Adipocyte (in vitro differentiated cells): ENCODE data around the gene AGRP.

Source experiments
- DNase-seq: peaks from one replicate; pipeline ENCODE4 v3.0.0-alpha.2; 2015; ENCODE audit warnings: low read depth
- H3K27me3 ChIP-seq: replicated peaks from 2 replicates; pipeline ENCODE4 v1.7.0; 2013; ENCODE audit warnings: mild to moderate bottlenecking, low read length, moderate library complexity; ENCODE audit not compliant: control insufficient read depth, insufficient read depth
- H3K36me3 ChIP-seq: 2 replicates; pipeline ENCODE4 v1.7.0; 2013; ENCODE audit warnings: low read length, mild to moderate bottlenecking, moderate library complexity; ENCODE audit not compliant: control insufficient read depth, insufficient read depth, severe bottlenecking
- H3K4me1 ChIP-seq: 2 replicates; pipeline ENCODE4 v1.7.0; 2013; ENCODE audit warnings: mild to moderate bottlenecking, low read length, moderate library complexity; ENCODE audit not compliant: control insufficient read depth, insufficient read depth
- H3K4me3 ChIP-seq: 2 replicates; pipeline ENCODE4 v1.7.0; 2013; ENCODE audit warnings: mild to moderate bottlenecking, low read length, moderate library complexity
- H3K9ac ChIP-seq: 2 replicates; pipeline ENCODE4 v1.7.0; 2013; ENCODE audit warnings: mild to moderate bottlenecking, low read length, moderate library complexity
- H3K9me3 ChIP-seq: 2 replicates; pipeline ENCODE4 v1.7.0; 2013; ENCODE audit warnings: mild to moderate bottlenecking, low read length, moderate library complexity; ENCODE audit not compliant: control insufficient read depth

The AGRP gene

DNA sequence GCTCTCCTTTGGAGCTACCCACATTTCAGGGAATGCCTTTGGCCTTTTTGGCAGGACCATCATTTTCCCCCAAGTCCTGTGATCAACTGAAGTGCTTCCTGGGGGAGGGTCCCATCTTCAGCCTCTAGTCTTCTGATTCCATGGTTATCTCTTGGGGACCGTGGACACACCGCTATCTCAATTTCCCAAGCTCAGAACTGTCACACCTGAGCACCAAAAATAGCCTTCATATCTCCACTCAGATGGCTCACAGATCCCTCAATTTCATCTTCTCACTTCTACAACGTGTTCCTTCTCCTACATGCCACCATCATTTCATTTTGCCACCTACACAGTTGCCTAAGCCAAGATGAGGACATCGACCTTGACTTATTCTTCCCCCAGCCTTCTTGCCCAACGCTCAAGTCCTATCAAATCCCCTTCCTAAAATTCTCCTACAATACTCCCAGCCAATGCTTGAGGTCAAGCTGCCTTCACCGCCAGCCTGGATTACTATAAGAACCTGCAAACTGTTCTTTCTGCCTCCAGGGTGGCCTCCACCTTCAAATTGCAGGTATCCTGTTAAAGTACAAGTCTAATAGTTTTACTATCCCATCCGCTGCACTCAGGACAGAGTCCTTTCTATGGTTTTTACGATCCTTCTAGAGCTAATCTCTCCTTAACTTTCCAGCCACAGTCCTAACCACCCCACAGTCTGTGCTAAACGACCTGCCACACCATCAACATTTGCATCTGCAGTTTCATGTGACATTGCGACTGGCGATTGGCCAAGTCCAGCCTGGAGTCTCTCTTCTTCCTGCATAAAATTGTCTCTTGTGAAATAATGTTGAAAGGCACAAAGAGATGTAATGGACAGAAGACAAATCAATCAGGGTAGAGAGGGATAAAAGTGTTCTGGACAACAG lies 8.5 kb downstream of the AGRP start:
- no peak for DNase-seq
- no peaks in the 10 kb centered on the region for H3K27me3 ChIP-seq

DNA sequence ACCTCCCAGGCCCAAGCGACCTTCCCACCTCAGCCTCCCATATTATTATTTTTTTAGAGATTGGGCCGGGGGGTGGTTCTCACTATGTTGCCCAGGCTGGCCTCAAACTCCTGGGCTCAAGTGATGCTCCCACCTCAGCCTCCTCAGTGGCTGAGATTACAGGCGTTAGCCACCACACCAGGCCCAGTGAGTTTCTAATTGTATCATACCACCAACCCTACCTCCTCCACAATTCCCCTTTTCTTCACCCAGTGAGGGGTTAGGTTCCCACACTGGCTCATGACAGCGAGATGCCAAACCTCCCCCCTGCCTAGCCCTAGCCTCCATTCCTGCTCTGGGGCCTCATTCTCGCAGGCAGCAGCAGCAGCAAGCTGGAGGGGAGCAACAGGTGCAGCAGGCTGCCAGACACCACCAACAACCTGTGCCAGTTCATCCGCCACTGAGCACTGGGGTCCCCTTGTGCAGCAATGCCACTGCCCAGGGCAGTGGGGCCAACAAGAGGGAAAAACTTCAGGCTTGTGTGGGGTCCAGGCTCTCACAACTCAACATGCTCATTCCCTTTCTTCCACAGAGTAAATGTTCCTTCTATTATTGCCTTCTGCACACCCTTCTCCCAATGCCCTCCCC lies 11.5 kb downstream of the AGRP start:
- H3K27me3 ChIP-seq: no peaks in the 10 kb centered on the region
- H3K9me3 ChIP-seq: no peaks in the 10 kb centered on the region
- DNase-seq: no peak
- no peaks in the 10 kb centered on the region for H3K36me3 ChIP-seq
- H3K4me3 ChIP-seq: no peak overlapping the region
- H3K4me1 ChIP-seq: peaks cover 47% of the 10 kb centered on the region
- H3K9ac ChIP-seq: no peak overlapping the region

More for the DNA sequence above, 8.5 kb downstream of the AGRP start:
- H3K4me3 ChIP-seq: no peak overlapping the region
- no peaks in the 10 kb centered on the region for H3K36me3 ChIP-seq
- H3K4me1 ChIP-seq: peaks cover 56% of the 10 kb centered on the region
- no peak overlapping the region for H3K9ac ChIP-seq
- no peaks in the 10 kb centered on the region for H3K9me3 ChIP-seq

DNA sequence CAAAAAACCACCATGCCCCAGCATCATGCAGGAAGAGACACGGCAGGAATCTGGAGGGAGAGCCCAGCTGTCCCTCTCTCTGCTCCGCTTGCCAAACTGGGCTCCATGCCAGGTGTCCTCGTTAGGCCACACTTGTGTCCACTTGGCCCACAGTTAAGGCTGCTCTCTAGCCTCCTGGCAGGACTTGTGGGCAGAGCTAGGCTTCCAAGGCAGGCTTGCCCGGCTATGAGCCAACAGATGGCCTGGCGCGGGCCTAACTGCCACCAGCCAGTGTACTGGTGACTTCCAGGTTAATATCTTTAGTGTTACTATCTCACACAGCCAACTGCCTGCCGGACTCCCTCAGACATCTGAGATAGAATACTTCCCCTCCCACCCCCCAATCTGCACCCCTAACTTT lies 13.0 kb downstream of the AGRP start:
- H3K4me3 ChIP-seq: no peak overlapping the region
- H3K27me3 ChIP-seq: no peaks in the 10 kb centered on the region
- no peak overlapping the region for H3K9ac ChIP-seq
- H3K36me3 ChIP-seq: no peaks in the 10 kb centered on the region
- H3K4me1 ChIP-seq: peaks cover 38% of the 10 kb centered on the region
- no peaks in the 10 kb centered on the region for H3K9me3 ChIP-seq
- DNase-seq: no peak

DNA sequence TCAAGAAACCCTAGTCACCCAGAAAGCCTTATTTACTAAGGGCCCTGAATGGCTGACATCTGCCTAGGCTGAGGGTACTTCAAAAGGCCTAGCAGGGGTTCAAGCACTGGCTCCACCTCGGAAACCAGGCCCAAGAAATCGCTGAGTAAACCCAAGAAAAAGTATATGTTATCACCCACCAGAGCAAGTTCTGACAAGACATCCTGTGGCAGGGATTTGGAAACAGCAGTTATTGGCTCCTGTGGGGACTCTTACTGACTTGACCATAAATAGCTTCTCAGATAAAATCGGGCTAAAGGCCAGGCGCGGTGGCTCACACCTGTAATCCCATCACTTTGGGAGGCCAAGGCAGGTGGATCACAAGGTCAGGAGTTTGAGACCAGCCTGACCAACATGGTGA lies 14.6 kb downstream of the AGRP start:
- Histone ChIP-seq H3K9ac (no peak overlapping the region), H3K36me3 (peaks cover 2% of the 10 kb centered on the region), H3K27me3 (no peaks in the 10 kb centered on the region), H3K4me3 (no peak overlapping the region), H3K4me1 (peaks cover 46% of the 10 kb centered on the region), H3K9me3 (no peaks in the 10 kb centered on the region)
- no peak for DNase-seq

DNA sequence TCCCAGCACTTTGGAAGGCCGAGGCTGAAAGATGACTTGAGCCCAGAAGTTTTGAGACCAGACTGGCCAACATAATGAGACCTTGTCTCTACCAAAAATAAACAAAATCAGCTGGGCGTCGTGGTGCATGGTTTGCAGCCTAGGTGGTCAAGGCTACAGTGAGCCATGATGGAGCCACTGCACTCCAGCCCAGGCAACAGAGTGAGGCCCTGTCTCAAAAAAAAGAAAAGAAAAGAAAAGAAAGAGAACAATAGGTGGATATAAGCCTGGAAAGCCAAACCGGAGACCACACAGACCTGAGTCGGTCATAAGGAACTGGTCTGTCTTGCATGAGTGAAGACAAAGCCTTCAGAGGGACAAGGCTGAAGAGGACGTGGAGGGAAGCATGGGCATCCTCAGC lies 16.8 kb downstream of the AGRP start:
- Histone ChIP-seq H3K9ac (no peak overlapping the region), H3K4me3 (no peak overlapping the region), H3K27me3 (no peaks in the 10 kb centered on the region), H3K9me3 (no peaks in the 10 kb centered on the region), H3K36me3 (peaks cover 2% of the 10 kb centered on the region), H3K4me1 (peaks cover 48% of the 10 kb centered on the region)
- DNase-seq: no peak

DNA sequence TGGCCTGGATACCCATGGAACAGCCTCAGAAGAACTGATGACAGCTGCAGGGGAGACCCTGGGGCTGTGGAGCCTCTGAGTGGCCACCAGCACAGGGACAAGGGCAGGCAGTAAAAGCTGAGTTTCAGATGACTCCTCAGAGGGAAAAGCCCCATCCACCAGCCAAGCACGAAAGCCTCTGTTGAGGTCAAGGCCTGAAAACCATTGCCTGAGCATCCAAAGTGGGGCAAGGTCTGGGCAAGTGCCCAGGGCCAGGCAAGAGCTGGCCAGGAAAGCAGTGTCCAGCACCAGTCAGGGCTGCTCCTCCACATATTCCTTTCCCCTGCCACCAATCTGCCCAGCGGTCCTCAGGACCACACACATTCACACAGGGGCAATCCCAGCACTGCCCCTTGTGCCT lies 18.8 kb downstream of the AGRP start:
- DNase-seq: no peak
- Histone ChIP-seq H3K36me3 (peaks cover 9% of the 10 kb centered on the region), H3K9ac (peak overlapping the region; percentile 31), H3K4me1 (peaks cover 46% of the 10 kb centered on the region), H3K27me3 (no peaks in the 10 kb centered on the region), H3K9me3 (no peaks in the 10 kb centered on the region), H3K4me3 (no peak overlapping the region)

DNA sequence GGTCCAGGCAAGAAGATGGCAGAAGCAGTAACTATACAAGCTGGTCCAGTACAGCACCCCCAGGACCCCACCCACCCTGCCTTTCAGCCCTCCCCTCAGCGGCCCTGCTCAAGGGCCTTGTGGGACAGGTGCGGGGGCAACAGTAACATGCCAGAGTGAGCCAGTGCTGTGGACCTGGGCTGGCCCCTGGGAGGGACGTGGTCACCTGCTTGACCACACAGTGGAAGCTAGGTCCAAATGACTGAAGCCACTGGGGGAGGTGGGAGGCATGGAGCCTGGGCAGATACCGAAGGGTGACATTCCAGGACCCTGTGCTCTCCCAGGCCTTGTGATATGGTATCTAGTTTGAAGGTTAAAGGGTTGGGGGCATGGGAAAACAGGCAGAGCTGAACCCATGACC lies 19.7 kb downstream of the AGRP start:
- Histone ChIP-seq H3K36me3 (peaks cover 9% of the 10 kb centered on the region), H3K9me3 (no peaks in the 10 kb centered on the region), H3K4me1 (peaks cover 55% of the 10 kb centered on the region), H3K4me3 (no peak overlapping the region), H3K9ac (no peak overlapping the region), H3K27me3 (no peaks in the 10 kb centered on the region)
- DNase-seq: no peak

DNA sequence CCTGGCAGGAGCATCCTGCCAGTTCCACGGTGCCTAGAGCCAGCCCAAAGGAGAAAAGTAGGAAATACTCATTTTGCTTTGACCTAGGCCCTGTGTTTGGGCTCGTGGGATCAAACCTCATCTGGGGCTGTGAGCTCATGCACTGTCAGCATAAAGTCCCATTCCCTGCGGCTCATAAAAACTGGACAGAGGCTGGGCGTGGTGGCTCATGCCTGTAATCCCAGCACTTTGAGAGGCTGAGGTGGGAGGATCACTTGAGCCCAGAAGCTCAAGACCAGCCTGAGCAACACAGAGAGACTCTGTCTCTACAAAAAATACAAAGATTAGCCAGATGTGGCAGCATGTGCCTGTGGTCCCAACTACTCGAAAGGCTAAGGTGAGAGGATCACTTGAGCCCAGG lies 20.3 kb downstream of the AGRP start:
- peaks cover 61% of the 10 kb centered on the region for H3K4me1 ChIP-seq
- H3K4me3 ChIP-seq: no peak overlapping the region
- no peaks in the 10 kb centered on the region for H3K9me3 ChIP-seq
- no peak for DNase-seq
- peaks cover 9% of the 10 kb centered on the region for H3K36me3 ChIP-seq
- H3K27me3 ChIP-seq: no peaks in the 10 kb centered on the region
- no peak overlapping the region for H3K9ac ChIP-seq

DNA sequence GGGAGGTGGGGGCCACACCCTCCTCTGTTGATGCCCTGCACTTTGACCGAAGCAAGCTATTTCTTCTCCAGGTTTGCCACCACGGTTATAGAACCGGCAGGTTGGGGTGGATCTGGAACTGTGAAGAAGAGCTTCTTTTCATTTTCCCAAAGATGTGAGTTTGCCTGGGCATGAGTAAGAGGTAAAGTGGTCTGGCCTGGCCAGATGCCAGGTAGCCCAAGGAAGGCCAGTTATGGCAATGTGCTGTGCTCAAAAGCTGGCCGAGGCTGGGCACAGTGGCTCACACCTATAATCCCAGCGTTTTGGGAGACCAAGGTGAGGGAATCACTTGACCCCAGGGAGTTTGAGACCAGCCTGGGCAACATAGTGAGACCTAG lies 21.1 kb downstream of the AGRP start:
- H3K36me3 ChIP-seq: peaks cover 9% of the 10 kb centered on the region
- no peak overlapping the region for H3K9ac ChIP-seq
- no peaks in the 10 kb centered on the region for H3K9me3 ChIP-seq
- no peak for DNase-seq
- H3K4me3 ChIP-seq: no peak overlapping the region
- H3K27me3 ChIP-seq: no peaks in the 10 kb centered on the region
- peaks cover 69% of the 10 kb centered on the region for H3K4me1 ChIP-seq

DNA sequence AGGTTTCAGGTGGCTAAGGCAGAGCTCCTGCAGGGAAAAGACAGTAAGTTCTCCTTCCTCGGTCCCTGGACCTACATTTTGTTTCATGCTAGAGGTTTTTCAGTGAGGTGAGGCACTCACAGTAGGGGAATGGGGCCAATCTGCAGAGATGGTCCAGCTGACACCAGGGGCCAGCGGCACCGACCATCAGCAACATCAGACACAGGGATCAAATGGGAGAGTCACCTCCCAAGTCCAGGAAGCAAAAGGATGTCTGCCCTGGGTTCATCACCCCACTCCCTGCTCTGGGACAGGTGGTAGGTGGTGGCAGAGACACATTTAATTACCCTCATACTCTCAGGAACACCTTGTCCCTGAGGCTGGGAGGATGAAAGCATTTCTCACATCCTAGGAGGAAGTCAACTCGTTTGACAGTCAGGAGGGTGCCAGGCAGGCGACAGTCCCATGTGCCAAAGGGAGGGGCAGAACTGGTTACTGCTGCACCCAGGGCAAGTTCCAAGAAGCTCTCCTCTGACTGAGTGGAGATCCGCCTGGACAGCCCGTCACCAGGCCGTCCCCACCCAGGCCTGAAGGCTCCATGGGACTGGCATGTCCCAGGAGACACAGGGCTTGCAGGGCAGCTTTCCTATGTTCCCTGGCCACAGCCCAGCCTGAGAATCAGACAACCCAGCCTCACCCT lies 21.6 kb downstream of the AGRP start:
- no peak for DNase-seq
- peaks cover 9% of the 10 kb centered on the region for H3K36me3 ChIP-seq

DNA sequence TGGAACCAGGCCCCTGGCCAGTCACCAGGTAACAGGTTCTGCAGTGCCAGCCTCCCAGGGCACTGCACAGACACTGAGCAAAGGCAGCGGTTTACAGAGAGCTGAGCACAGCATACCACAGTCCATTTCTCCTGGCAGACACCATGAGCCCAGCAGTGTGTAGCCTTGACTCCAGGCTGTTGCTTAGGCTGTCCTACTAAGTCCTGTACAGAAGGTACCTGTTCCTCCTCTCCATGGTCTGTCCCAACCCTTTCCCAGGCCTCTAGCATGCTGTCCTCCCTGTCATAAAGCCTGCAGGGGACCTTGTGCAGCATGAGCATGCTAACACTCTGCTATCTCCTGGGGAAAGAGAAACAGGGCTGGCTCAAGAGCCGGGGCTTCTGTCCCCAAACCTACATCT lies 22.4 kb downstream of the AGRP start:
- peaks cover 9% of the 10 kb centered on the region for H3K36me3 ChIP-seq
- no peak for DNase-seq
- H3K4me3 ChIP-seq: no peak overlapping the region
- H3K9me3 ChIP-seq: no peaks in the 10 kb centered on the region
- no peak overlapping the region for H3K9ac ChIP-seq
- H3K27me3 ChIP-seq: no peaks in the 10 kb centered on the region
- peaks cover 82% of the 10 kb centered on the region for H3K4me1 ChIP-seq

More for the DNA sequence above, 21.6 kb downstream of the AGRP start:
- no peaks in the 10 kb centered on the region for H3K9me3 ChIP-seq
- H3K9ac ChIP-seq: no peak overlapping the region
- no peak overlapping the region for H3K4me3 ChIP-seq
- H3K27me3 ChIP-seq: no peaks in the 10 kb centered on the region
- peaks cover 75% of the 10 kb centered on the region for H3K4me1 ChIP-seq
